ENCODE results near the gene ARL3.

The ARL3 gene

DNA sequence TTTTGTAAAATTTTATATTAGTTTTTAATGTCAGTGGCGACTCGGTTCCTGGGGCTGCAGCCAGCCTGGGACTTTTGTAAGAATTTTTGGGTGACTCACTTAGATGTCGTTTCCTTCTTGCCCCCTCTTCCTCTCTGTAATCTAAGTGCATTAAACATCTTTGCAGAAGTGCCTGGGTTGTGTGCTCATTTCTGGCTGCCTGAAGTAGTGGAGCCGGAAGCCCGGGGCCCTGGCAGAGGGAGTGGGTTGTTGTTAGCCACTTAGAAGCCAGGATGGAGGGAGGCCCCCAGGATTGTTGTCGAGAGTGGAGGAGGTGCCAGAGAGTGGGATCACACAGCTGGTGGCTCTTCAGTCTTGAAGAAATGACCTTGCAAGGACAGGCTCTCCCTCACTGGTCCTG, 80.9 kb downstream of the ARL3 start:
- no peak for DNase-seq

DNA sequence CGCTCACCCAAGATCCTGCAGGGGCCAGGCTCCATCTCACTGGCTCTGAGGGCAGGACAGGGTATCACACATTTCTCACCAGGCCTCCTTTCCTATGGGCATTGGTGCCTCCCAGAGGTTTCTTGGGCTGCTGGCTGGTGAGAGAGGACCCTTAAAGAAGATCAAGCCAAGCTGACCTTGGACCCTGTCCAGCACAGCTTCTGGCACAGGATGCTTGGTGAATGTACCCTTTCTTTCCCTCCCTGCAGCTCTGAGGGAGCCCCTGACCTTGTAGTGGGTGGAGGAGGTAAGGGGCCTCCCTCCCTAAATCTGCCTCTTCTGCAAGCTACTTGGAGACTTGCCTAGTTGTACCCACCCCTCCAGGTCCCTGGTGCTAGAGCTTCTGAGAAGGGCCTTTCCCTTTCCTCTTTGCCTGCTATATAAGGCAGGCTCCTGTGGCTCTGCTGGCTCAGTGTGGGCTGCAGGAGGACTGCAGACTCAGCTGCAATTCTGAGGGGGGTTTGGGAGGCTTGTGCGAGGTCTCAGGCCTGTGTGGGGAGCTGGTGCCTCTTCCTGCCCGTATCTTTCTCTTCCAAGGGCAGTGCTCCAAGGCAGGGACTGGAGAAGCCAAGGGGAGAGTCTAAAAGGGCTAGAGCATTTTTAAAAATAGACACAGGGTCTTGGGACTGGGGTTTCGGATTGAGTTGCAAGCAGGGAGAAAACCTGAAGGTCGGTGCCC, 81.6 kb downstream of the ARL3 start:
- DNase-seq = no peak

DNA sequence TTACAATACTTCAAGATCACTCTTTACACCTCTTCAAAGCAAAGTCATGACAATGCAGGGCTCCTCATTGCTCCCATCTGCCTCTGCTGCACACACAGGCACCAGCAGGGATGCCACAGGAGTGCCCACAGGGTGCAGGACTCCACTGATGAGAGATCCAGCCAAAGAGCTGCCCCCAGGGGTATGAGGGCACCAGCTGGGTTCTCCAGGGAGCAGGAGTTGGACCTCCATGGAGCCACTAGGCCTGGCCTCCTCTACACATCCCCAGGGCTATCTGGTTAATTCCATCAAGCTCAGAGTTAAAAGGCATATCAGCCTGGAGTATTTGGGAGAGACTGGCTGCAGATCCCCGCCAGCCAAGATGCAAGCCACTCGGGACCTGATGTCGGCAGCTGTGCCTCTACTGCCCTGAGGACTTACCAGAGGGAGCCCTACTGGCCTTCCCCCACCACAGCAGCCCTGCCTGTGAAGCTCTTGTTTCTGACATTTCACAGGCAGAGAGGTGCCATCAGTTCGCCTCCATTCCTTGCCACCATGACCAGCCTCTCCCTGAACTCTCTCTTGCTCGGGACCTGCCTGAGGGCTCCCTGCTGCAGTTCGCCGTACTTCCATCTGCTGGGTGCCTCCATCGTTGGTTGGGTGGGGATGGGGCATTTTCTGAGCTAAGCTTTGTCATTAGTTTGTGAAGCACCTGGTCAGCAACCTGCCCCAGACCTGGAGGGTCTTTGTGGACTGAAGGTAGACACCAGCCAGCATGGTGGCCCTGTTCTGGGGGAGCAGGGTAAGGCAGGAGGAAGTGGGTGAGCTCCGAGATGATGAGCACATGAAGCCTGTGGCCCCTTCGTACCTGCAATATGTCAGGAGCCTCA, 82.4 kb downstream of the ARL3 start:
- no peak for DNase-seq

DNA sequence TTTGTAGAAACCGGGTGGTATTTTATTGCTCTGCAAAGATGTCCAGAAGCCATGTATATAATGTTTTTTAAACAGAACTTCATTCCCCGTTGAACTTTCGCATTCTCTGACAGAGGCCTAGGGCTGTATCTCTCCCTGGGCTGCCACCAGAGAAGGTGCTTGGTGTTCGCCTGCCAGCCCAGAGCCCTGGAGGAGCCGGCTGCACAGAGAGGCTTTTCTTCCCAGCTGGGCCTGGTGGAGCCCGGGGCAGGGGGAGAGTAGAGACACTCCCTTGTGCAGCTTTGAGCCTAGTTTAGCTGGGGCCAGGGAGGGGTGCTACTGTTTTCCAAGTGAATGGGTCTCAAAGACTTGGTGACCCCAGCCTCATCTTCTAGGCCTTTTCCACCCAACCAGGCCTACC, 83.5 kb downstream of the ARL3 start:
- DNase-seq = no peak

DNA sequence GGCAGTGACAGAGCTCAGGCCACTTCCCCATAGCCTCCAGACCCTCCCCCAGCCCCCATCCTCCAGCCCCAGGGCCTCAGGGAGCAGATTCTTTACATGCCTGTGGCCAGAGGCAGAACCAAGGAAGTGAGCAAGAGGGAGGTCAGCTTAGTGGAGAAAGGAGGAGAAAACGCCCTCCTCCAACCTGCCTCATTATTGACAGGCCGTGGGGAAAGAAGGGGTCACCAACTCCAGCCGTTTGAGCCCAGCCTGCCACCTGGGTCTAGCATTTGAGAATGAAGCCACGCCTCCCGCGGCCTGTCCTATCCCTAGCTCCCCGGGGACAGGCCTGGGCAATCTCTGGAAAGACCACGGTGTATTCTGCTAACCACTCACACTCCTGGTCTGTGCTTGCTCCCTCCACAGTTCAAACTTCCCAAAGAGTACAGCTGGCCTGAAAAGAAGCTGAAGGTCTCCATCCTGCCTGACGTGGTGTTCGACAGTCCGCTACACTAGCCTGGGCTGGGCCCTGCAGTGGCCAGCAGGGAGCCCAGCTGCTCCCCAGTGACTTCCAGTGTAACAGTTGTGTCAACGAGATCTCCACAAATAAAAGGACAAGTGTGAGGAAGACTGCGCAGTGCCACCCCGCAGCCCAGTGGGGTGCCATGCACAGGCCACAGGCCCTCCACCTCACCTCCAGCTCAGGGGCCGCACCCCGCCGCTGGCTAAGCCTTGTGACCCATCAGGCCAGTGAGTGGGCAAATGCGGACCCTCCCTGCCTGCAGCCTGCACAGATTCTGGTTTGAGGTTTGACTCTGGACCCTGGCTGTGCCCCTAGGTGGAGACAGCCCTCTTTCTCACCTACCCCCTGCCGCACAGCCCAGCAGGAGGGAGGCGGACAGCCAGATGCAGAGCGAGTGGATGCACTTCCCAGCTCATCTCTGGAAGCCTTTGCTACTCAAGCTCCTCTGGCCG, 84.3 kb downstream of the ARL3 start:
- DNase-seq = no peak

DNA sequence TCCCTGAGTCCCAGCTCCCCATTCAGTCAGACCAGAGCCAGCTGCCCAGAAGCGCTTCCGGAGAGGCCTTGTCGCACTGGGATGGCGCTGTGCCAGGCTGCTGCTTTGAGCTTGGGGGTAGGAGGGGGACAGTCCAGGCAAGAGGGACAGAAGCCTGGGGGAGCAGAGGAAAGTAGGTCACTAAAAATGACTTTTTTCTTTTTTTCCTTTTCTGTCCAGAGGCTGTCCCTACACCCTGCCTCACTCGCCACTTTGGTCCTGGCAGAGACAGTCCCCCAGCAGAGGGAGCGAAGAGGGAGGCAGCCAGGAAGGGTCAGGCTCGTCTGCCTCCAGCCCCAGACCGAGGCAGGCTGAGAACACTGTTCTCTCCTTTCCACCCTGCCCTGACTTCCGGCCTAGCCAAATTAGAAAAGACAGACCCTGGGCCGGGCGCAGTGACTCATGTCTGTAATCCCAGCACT, 85.7 kb downstream of the ARL3 start:
- no peak for DNase-seq

DNA sequence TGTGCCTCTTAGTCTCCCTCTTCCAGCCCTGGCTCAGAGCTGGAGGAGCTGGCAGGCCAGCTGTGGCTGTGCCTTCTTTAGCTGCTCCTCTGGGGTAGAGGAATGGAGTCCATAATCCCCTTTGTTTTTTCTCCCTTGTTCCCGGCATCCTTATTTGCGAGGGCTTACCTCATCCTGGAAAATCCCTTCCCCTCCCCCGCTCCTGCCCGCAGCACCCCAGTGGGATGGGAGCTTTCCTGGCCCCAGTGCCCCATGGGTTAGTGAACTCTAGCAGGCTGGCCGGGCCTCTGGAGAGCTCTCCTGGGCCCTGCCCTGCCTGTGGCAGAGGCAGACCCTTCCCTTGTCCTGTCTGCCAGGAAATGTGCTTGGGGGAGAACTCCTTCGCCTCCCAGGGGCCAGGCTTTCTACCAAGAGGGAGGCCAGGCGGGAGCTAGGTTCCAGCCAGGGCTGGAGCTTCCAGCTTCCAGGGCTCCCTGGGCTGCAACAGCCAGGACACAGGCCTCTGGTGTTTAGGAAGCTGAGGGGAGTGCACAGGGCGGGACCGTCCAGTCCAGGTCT, 86.4 kb downstream of the ARL3 start:
- DNase-seq = no peak

DNA sequence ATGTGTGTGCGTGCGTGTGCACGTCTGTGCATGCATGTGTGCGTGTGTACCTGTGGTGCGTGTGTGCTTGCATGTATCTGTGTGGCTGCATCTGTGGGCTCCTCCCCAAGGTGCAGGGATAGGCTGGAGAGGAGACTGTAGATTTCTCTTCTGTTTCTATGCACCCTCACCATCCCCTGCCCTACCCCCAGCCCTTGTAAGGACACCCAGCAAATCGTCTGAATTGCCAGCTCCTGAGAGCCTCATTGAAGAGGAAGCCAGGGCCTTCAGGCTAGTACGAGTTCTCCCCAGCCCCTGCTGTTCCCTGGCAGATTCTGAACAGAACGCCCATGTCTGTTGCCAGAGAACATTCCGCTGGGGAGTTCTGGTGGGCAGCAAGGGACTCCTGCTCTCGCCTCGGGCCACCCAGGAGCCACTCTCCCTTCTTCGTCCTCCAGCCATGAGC, 86.9 kb downstream of the ARL3 start:
- DNase-seq = no peak

DNA sequence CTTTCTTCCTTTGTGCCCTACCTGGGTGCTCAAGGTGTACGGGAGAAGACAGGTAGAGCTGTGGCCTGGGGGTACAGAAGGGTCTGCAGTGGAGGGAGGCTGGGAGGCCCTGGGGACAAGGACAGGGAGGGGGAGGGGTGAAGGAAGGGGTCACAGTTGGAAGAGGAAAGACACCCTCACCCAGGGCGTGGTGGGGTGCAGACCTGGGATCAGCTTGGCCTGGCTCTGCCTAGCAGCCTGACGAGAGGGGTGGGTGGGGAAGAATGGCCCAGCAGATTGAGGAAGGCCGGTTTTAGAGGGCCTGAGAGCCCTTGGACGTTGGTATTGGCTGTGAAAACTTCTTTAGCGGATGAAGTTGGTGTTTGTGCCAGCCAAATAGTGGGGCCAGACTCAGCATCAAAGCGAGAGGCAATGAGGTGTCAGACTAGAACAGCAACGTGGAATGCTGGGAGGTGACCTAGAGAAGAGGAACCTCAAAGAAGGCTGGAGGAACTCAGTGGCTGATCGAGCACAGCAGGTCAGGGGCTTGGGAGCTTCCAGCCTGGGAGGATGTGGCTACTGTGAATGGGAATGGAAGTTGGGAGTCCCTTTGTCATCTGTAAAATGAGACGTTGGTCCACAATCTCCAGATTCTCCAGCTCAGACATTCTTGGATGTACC, 88.0 kb downstream of the ARL3 start:
- no peak for DNase-seq

DNA sequence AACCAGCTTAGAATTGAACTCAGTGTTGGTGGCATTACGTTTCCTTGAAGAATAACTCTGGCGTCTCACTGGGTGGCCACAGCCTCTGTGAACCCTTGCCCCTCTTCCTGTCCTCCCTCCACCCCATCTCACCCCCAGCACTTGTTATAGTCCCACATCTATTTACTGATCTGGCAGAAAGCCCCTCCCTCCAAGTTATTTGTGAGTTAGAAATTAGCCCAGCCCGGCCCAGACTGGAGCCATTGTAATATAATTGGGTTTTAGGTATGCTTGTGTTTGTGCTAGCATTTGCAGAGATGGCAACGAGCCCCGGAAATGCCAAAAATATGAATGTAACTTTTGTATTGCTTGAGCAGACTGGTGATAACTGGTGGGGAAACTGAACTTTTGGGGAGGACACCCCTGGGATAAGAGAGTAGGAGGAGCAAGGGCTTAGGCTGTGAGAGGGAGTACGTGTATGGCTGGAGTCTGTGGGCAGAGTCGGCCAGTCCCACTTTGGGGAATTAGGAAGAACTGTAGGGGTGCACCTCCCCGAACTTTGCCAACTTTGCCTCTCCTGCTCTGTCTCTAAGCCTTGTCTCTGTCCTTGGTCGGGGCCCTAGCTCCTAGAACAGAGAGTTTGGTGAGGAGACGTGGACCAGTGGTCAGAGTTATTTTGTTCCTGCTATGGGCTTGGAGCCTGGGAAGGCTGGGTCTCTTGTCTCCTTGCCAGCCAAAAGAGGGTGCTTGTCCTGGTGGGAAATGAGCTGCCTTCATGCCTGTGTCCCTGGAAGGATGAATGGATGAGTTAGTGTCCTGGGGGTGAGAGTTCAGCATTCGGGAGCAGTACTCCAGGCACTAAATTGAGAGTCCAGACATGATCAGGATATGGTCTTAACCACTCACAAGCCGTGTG, 89.2 kb downstream of the ARL3 start:
- no peak for DNase-seq

DNA sequence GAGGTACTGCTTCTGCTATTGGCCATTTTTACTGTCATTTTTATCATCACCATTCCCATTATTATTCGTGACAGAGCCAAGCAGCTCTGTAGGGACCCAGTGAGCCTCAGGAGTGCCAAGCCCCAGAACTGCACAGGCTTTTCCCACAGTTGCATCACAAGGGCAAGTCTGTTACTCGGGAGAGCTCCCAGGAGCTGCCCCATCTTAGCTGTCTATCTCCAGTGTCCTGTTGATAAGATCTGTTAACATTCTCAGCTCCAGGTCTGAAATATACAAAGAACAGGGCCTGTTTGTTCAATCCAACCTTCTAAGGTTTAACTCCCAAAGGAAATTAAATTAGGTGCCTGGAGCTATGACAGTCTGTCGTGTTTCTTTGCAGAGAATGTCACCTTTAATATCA, 90.1 kb downstream of the ARL3 start:
- no peak for DNase-seq

All from NCI-H1092 (cell line).